NCI-H748 treated with DMSO at 0.1 percent for 48 hours (cell line): ENCODE measurements around the gene KCNQ1.

Source experiments
- DNase-seq: peaks from one replicate; lab custom pipeline; 2025; lab: John Stamatoyannopoulos, UW

Gene KCNQ1

GRCh38 chr11:2685566-2686359 is 241.0 kb downstream of the KCNQ1 start:
- no peak for DNase-seq

GRCh38 chr11:2686360-2687222 is 241.8 kb downstream of the KCNQ1 start:
- no peak for DNase-seq

DNA sequence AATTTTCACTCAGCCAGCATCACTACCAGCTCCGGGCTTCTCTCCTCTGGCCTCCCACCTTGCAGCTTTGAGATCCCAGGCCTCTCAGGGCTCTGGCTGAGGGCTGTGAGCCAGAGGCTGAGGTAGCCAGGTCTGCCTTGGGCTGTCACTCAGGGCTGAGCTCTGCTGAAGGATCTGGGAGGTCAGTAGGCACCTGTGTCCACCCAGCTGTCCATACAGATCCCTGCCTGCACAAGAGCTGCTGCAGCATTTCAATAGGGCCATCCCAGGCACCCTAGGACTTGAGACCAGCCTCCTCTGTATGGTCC is 242.4 kb downstream of the KCNQ1 start:
- DNase-seq = no peak

- no peak for DNase-seq
Observed at GRCh38 chr11:2687782-2688191, 243.0 kb downstream of the KCNQ1 start.

DNA sequence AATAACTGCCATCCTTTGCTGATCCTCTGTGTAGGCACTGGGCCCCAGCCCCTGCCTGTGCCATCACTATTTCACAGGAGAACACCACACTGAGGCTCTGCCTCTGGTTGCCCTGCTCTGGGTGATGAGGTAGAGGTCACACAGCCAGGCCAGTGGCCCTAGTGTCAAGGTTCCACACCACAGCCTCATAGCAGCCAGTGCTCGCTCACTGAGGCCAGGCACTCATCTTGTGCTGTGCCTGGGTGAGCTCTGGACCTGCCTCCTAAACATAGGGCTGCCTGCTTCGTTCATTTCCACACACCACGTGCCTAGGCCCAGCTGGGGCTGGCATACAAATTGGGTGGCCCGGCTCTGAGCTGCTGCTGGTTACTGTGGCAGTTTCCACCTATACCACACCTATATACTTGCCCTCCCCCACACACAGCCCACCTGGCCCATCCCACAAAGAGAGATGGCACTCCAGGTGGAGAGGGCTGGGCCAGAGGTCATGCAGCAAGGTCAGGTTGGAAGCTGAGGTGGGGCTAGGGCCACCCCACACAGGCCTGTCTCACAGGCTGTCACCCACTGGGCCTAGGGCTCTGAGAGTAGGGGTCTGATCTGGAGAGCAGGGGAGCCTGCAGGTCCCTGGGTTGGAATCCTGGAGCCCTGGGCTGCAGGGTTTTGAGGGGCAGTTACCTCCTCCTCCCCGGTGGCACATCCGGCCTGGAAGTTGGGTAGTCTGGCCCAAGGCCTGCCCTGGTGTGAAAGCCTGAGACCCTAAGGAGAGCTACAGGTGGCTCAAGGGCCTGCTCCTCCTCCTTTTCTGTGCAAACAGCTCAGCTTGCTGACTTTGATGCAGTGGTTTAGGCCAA is 243.8 kb downstream of the KCNQ1 start:
- DNase-seq = no peak

DNA sequence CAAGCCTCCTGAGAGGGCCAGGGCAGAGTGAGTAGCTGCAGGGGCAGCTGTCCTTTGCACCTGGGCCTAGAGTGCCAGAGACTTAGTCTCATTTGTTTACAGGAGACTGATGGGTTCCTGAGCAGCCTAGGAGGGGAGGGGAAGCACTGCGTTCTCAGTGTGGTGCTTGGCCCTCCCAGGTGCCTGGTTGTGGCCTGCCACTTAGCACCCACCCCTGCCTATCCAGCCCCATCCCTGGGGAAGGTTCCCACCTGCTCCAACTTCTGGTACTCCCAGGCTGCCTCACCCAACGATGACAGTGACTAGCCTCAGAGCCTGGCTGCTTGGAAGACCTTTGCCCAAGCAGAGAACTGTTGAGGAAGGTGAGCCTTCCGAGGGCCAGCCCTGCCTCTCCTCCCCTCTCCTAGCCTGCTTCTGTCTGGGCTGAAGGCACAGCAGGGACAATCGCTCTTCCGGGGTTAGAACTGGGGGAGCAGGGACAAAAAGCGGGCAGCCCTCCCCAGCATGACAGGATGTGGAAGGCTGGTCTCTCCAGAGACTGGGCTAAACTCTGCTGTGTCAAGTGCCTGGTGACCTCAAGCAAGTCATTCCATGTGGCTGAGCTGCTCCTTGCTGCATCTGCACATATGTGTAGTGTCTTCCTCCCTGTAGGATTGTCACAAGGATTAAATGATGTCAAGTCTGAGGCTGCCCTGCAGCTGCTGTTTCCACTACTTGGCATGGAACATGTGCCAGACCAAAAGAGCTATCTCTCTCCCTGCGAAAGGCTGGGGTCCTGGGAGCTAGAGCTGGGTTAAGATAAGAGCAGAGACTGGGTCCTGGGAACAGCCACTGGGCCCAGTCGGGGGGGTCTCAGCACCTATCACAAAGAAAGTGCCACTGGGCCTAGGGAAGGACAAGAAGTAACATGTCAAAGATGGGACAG is 245.1 kb downstream of the KCNQ1 start:
- DNase-seq = no peak

- DNase-seq = no peak
Observed at GRCh38 chr11:2690596-2691354, 246.0 kb downstream of the KCNQ1 start.

GRCh38 chr11:2691355-2691761 is 246.6 kb downstream of the KCNQ1 start:
- DNase-seq = no peak

- DNase-seq = no peak
Observed at GRCh38 chr11:2691991-2692875, 247.4 kb downstream of the KCNQ1 start.

GRCh38 chr11:2693271-2694261 is 248.8 kb downstream of the KCNQ1 start:
- no peak for DNase-seq

GRCh38 chr11:2694495-2694894 is 249.7 kb downstream of the KCNQ1 start:
- no peak for DNase-seq

DNA sequence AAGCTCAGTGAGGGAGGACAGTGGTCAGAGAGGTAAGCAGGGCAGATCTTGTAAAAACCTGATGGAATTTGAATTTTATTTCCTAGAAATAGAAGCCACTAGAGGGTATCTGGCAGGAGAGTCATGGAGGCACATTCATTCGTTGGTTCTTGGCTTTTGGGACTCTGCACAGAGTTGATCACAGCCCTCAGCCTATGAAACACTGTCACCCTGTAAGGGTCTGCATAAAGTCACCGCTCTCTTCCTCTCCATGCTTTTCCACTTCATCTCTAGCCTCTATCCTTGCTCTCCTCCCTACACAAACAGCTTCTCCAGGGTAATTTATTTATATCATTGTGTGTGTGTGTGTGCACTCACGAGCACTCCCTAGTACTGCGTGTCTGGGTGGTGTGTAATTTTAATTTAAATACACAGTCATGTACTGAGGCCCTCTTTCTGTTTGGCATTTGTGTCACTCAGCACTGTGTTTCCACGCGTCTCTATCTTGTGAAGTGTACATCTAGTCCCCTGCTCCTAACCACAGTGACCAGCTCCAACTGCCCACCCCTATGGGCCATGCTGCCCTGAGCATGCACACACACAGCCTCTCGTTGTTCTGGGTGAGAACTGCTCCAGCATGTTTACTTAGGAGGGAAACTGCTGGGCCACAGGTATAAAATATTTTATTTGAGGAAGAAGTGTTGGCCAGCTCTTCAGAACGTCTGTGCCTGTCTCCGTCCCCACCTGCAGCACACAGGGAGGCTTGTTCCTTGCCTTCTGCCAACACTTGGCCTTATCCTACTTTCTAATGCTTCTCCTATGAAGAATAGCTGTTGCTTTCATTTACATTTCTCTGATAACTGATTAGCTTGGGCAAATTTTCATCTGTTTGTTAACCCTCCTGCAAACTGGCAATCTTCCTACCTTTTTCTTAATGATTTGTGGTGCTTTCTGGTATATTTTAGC is 250.5 kb downstream of the KCNQ1 start:
- no peak for DNase-seq

GRCh38 chr11:2696455-2696854 is 251.6 kb downstream of the KCNQ1 start:
- DNase-seq = no peak

- DNase-seq = no peak
Observed at GRCh38 chr11:2697866-2698265, 253.1 kb downstream of the KCNQ1 start.

DNA sequence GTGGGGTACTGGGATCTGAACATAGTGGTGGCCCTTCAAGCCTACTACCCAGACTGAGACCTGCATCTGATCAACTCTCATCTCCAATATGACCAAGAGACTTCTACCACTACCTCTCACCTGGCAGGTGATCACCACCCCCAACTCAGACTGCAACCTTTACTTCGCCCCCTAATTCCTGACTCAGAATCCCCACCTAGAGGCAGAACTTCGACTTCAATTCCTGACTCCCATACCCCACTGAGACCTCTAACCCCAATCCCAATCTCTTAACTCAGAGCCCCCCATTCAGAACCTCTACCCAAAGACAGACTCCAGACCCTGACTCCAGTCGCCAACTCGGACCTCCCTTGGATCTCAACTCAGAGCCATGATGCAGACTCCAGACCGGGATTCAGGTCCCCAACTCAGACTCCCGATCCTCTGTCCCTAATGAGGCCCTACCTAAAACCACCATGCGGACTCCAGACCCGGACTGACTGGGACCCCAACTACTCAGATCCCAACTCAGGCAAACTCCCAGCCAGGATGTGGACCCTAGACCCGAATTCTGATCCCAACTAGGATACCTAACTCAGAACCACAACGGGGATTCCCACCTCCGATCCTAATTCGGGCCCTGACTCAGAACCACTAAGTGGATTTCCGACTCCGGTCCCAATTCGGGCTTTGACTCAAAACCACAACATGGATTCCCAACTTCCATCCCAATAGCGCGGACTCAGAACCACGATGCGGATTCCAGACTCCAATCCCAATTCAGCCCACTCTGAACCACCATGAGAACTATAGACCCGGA is 253.8 kb downstream of the KCNQ1 start:
- DNase-seq = no peak

- DNase-seq = no peak
Observed at GRCh38 chr11:2699185-2699530, 254.3 kb downstream of the KCNQ1 start.
